ENCODE data around the gene DENND1A.

DNA sequence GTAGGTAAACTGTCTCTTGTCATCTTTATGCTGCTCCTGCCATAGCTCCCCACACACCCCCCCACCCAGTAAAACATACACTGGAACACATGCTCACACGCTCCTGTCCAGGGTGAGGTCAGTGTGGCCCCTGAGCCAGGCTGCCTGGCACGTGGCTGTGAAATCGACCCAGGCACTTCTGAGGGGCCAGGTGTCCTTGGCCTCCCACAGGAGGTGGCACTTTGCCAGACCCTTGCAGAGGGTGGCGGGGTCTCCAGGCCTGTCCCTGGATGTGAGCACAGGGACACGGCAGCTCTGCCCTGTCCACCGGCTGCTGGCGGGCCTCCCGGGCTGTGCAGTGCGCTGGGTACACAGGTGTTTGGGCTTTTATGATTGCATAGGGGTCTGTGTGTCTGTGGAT, 583.9 kb downstream of the DENND1A start:
- TF ChIP-seq CTCF (IDR thresholded peaks at IDR 0.05), result no peak
- no peak for TF ChIP-seq POLR2AphosphoS5 (IDR thresholded peaks at IDR 0.05)
- TF ChIP-seq POLR2A (IDR thresholded peaks at IDR 0.05), result no peak
